Fibroblast of lung (primary cell): ENCODE data around the gene GABRE. TPM values are rescaled to one million over a fixed set of nuclear protein-coding genes. Genes with fewer than 3 reads are reported as not detected.

Experiments
- DNase-seq, 2 donors: peaks; one replicate each; pipeline versions ENCODE4 v3.0.0 to v3.0.0-alpha.2; 2010; ENCODE audit warnings: low read depth in 2 of 2
- H2AFZ ChIP-seq: 2 replicates; pipeline ENCODE4 v1.5.1; 2012; ENCODE audit warnings: low read length, control low read depth, inconsistent platforms
- H3K27ac ChIP-seq: 2 replicates; pipeline ENCODE4 v1.5.1; 2011; ENCODE audit warnings: low read length, control low read depth; ENCODE audit not compliant: insufficient read depth
- H3K27me3 ChIP-seq: 2 replicates; pipeline ENCODE4 v1.5.1; 2011; ENCODE audit warnings: mild to moderate bottlenecking, low read length; ENCODE audit not compliant: control insufficient read depth, insufficient read depth
- H3K36me3 ChIP-seq: 2 replicates; pipeline ENCODE4 v1.5.1; 2011; ENCODE audit warnings: low read length; ENCODE audit not compliant: control insufficient read depth, insufficient read depth
- H3K4me1 ChIP-seq: 2 replicates; pipeline ENCODE4 v1.5.1; 2011; ENCODE audit warnings: low read length; ENCODE audit not compliant: control insufficient read depth, insufficient read depth; ENCODE audit errors: extremely low read depth
- H3K4me2 ChIP-seq: 2 replicates; pipeline ENCODE4 v1.5.1; 2011; ENCODE audit warnings: low read length, control low read depth; ENCODE audit not compliant: insufficient read depth; ENCODE audit errors: extremely low read depth
- H3K4me3 ChIP-seq, 4 experiments: fragments of 200-600 bp in 1 of 4; sonication (generic) in 1 of 4; replicated peaks in 1 of 4; 2 replicates each; pipeline ENCODE4 v1.5.1; 2011 to 2016; ENCODE audit warnings: low read length in 4 of 4, low read depth in 3 of 4, mild to moderate bottlenecking in 3 of 4, control low read depth in 2 of 4, inconsistent platforms in 1 of 4, mixed read lengths in 1 of 4; ENCODE audit not compliant: insufficient read depth in 1 of 4; ENCODE audit errors: control extremely low read depth in 1 of 4
- H3K79me2 ChIP-seq: 2 replicates; pipeline ENCODE4 v1.5.1; 2012; ENCODE audit warnings: mild to moderate bottlenecking, low read length, inconsistent platforms; ENCODE audit not compliant: control insufficient read depth, insufficient read depth
- H3K9ac ChIP-seq: 2 replicates; pipeline ENCODE4 v1.5.1; 2011; ENCODE audit warnings: mild to moderate bottlenecking, low read length, control low read depth; ENCODE audit not compliant: insufficient read depth
- H3K9me3 ChIP-seq: 2 replicates; pipeline ENCODE4 v1.5.1; 2012; ENCODE audit warnings: low read depth, low read length; ENCODE audit not compliant: control insufficient read depth, insufficient read depth
- H4K20me1 ChIP-seq: 2 replicates; pipeline ENCODE4 v1.5.1; 2011; ENCODE audit warnings: low read length; ENCODE audit not compliant: control insufficient read depth, insufficient read depth; ENCODE audit errors: extremely low read depth
- EZH2 ChIP-seq: IDR thresholded peaks from 2 replicates; pipeline ENCODE4 v1.5.1; 2012; ENCODE audit warnings: low read length, control low read depth, mild to moderate bottlenecking; ENCODE audit errors: missing control alignments
- polyA plus RNA-seq, 2 donors: library from polyadenylated mRNA; depleted of rRNA in 1 of 2; stranded (reverse) in 1 of 2; unstranded in 1 of 2; fragments of >200 nt; gene quantifications; 2 replicates each; pipeline ENCODE4 v1.2.1, GENCODE V29; 2011 to 2012; ENCODE audit warnings: missing spikeins in 1 of 2
- total RNA-seq: library from RNA; depleted of rRNA; stranded (reverse); fragments of >200 nt; gene quantifications from 2 replicates; pipeline ENCODE4 v1.2.1, GENCODE V29; 2014
- TF ChIP-seq, protein P1 (sequence below), 2 donors: IDR thresholded peaks in 1 of 2; conservative IDR thresholded peaks in 1 of 2; 1 replicate in 1 of 2; 2 replicates in 1 of 2; pipeline ENCODE4 v1.5.1; 2011 to 2012; ENCODE audit warnings: low read length in 2 of 2, control low read depth in 1 of 2, inconsistent platforms in 1 of 2, low read depth in 1 of 2, mild to moderate bottlenecking in 1 of 2

GABRE gene
- total and polyA plus RNA-seq, 2 donors (not counting 1 experiment from before 2014, with no cell fraction given): 2.0 to 3.8 TPM

DNA sequence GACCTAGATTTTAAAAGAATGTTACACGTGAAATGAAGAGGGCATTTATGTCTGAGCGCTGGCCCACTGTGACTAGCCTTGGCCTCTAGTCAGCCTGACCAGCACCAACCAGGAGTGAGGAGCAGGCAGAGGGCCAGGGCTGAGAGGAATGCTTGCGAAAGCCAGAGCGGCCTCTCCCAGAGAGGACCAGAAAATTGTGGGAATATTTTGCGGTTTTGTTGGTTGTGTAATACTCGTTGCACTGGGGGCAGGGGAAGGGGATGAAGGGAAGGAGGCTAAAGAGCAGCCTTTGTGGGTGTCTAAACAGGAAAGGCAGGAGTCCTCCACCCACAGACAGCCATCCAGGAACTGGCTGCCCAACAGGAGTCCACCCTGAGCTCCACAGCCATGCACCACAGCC lies 3.8 kb downstream of the GABRE start:
- H3K36me3 ChIP-seq: no peaks in the 10 kb centered on the region
- TF ChIP-seq, protein P1, sequence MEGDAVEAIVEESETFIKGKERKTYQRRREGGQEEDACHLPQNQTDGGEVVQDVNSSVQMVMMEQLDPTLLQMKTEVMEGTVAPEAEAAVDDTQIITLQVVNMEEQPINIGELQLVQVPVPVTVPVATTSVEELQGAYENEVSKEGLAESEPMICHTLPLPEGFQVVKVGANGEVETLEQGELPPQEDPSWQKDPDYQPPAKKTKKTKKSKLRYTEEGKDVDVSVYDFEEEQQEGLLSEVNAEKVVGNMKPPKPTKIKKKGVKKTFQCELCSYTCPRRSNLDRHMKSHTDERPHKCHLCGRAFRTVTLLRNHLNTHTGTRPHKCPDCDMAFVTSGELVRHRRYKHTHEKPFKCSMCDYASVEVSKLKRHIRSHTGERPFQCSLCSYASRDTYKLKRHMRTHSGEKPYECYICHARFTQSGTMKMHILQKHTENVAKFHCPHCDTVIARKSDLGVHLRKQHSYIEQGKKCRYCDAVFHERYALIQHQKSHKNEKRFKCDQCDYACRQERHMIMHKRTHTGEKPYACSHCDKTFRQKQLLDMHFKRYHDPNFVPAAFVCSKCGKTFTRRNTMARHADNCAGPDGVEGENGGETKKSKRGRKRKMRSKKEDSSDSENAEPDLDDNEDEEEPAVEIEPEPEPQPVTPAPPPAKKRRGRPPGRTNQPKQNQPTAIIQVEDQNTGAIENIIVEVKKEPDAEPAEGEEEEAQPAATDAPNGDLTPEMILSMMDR (conservative IDR thresholded peaks at IDR 0.05 in 1 of 2, IDR thresholded peaks at IDR 0.05 in 1 of 2; ENCODE audit: low read depth in 1 of 2, low read length in 2 of 2): no peak
- TF ChIP-seq EZH2: no peak
- no peaks in the 10 kb centered on the region for H3K4me1 ChIP-seq
- no peak overlapping the region for H3K9ac ChIP-seq
- H3K4me3 ChIP-seq: no peak overlapping the region
- H3K79me2 ChIP-seq: no peaks in the 10 kb centered on the region
- H3K27me3 ChIP-seq: peaks cover 5% of the 10 kb centered on the region
- no peak overlapping the region for H3K4me2 ChIP-seq
- no peak overlapping the region for H3K27ac ChIP-seq
- H3K9me3 ChIP-seq: no peaks in the 10 kb centered on the region
- H4K20me1 ChIP-seq: no peaks in the 10 kb centered on the region
- DNase-seq: peak; percentile 89 to 94
- H2AFZ ChIP-seq: no peak overlapping the region

DNA sequence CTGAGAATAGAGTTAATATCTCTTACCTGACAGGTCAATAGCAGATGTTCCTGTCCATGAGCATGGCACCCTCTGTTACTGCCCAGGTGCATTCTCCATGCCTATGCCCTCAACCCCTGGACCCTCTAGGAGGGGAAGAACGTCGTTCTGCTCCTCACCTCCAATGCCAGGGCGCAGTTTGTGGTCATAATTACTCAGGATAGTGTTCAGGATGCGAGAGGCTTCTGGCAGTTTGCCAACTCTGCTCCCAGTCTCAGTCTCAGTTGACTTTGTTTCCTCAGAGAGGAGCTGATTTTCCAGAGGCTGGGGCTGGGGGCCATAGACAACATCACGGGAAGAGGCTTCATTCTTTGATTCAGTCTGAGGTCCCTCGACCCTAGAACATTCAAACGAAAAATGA lies 4.4 kb downstream of the GABRE start:
- no peak for DNase-seq
- no peak overlapping the region for H3K4me2 ChIP-seq
- H3K27ac ChIP-seq: no peak overlapping the region

DNA sequence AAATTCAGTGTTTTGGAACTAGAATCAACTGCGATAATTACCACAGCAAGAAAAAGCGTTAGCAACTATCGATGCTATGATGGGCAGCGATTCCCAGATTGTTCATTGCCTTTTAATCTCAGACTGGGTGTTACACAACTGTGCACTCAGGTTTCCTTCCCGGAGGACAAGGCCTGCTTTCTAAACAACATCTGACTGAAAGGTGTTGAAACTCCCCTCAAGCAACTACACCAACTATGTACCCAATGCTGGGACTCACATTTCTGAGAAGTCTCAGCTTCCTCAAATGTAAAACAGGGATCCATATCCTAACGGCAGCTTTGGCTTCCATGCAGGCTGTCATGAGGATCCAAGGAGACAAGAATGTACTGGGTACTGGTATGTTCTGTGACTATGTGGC lies 8.2 kb downstream of the GABRE start:
- DNase-seq: no peak
- H3K27ac ChIP-seq: no peak overlapping the region

More for the DNA sequence above, 4.4 kb downstream of the GABRE start:
- Histone ChIP-seq H2AFZ (no peak overlapping the region), H3K9ac (no peak overlapping the region), H3K79me2 (no peaks in the 10 kb centered on the region), H4K20me1 (no peaks in the 10 kb centered on the region), H3K27me3 (no peaks in the 10 kb centered on the region), H3K4me1 (no peaks in the 10 kb centered on the region), H3K9me3 (no peaks in the 10 kb centered on the region), H3K36me3 (no peaks in the 10 kb centered on the region), H3K4me3 (no peak overlapping the region)
- TF ChIP-seq, protein P1 (conservative IDR thresholded peaks at IDR 0.05 in 1 of 2, IDR thresholded peaks at IDR 0.05 in 1 of 2; ENCODE audit: low read depth in 1 of 2, low read length in 2 of 2): no peak
- TF ChIP-seq EZH2: no peak

More for the DNA sequence above, 8.2 kb downstream of the GABRE start:
- H3K9me3 ChIP-seq: no peaks in the 10 kb centered on the region
- H3K4me1 ChIP-seq: no peaks in the 10 kb centered on the region
- no peaks in the 10 kb centered on the region for H4K20me1 ChIP-seq
- H3K27me3 ChIP-seq: no peaks in the 10 kb centered on the region
- no peaks in the 10 kb centered on the region for H3K36me3 ChIP-seq
- H2AFZ ChIP-seq: no peak overlapping the region
- H3K9ac ChIP-seq: no peak overlapping the region
- H3K79me2 ChIP-seq: no peaks in the 10 kb centered on the region
- no peak for TF ChIP-seq EZH2
- TF ChIP-seq, protein P1 (conservative IDR thresholded peaks at IDR 0.05 in 1 of 2, IDR thresholded peaks at IDR 0.05 in 1 of 2; ENCODE audit: low read depth in 1 of 2, low read length in 2 of 2): no peak
- H3K4me2 ChIP-seq: no peak overlapping the region
- H3K4me3 ChIP-seq: no peak overlapping the region
